IPS DF 6.9 (cell line): Measurements from ENCODE around the gene MYO5A.
"Not testable (repeated sequence)": the region's sequence is repeated elsewhere in the genome, so short reads cannot be mapped to it uniquely, and the experiment has no call there.

Source experiments
- DNase-seq: peaks from one replicate; pipeline ENCODE4 v3.0.0-alpha.2; 2013; ENCODE audit warnings: low read depth, low spot score
- H3K27ac ChIP-seq: one replicate; pipeline ENCODE4 v1.5.1; 2013; ENCODE audit warnings: low read length, control low read depth
- H3K27me3 ChIP-seq: 2 replicates; pipeline ENCODE4 v1.6.1; 2013; ENCODE audit warnings: mild to moderate bottlenecking, low read length; ENCODE audit not compliant: control insufficient read depth, insufficient read depth
- H3K36me3 ChIP-seq: 2 replicates; pipeline ENCODE4 v1.6.1; 2013; ENCODE audit warnings: low read length; ENCODE audit not compliant: control insufficient read depth, insufficient read depth
- H3K4me1 ChIP-seq: 2 replicates; pipeline ENCODE4 v1.6.1; 2013; ENCODE audit warnings: low read length; ENCODE audit not compliant: control insufficient read depth, insufficient read depth
- H3K4me3 ChIP-seq: 2 replicates; pipeline ENCODE4 v1.5.1; 2013; ENCODE audit warnings: mild to moderate bottlenecking, low read length
- H3K9me3 ChIP-seq: 2 replicates; pipeline ENCODE4 v1.6.1; 2013; ENCODE audit warnings: low read length, inconsistent platforms; ENCODE audit not compliant: control insufficient read depth, insufficient read depth
- WGBS: extraction: QIAGEN DNeasy Blood & Tissue Kit; methylation state at CpG from one replicate; pipeline ENCODE4 v1.1.7; 2013; ENCODE audit warnings: mixed read lengths, missing lambda C conversion rate; ENCODE audit not compliant: insufficient read length, insufficient coverage; 5-methylcytosine and 5-hydroxymethylcytosine counted together

Gene MYO5A

DNA sequence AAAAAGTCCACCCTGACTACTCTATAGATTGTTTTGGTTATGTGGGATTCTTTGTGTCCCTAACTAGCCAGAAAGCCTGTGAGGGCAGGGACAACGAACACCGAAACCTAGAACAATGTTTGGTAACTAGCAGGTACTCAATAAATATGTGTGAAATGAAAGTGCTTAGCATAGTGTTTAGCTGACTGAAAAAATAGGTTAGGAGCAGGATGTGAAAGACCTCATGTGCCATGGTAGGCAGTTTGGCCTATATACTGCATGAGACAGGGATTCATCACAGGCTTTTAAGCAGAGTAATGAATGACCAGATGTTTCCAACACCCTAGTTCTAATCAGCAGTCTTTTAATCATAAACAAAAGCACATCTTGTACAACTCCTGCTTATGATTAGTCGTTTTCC lies 64.2 kb downstream of the MYO5A start:
- no CpG with 5 or more reads among the region's 3 CpGs for WGBS
- no peaks in the 10 kb centered on the region for H3K9me3 ChIP-seq
- DNase-seq = no peak
- no peaks in the 10 kb centered on the region for H3K36me3 ChIP-seq
- no peak overlapping the region for H3K4me3 ChIP-seq
- no peak overlapping the region for H3K27ac ChIP-seq
- H3K4me1 ChIP-seq = peaks cover 10% of the 10 kb centered on the region
- H3K27me3 ChIP-seq = no peaks in the 10 kb centered on the region

DNA sequence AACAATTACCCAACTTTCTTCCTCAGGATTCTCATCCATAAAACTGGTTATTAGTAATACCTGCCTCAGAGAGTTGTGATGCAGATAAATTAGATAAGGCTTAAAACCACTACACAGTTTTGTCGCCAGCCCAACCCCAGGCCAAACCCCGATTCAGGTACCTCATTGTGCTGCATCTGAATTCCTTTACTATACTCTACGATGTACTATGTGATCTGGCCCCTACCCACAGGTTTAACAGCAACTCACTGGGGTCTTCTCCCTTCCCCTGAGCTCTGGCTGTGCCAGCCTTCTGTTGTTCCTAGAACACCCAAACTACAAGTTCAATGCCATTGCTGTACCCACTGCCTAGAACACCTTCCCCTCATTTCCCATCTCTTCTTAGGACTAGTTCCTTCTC lies 64.6 kb downstream of the MYO5A start:
- Histone ChIP-seq H3K27me3 (no peaks in the 10 kb centered on the region), H3K27ac (no peak overlapping the region), H3K36me3 (no peaks in the 10 kb centered on the region), H3K4me1 (peaks cover 10% of the 10 kb centered on the region), H3K4me3 (no peak overlapping the region), H3K9me3 (no peaks in the 10 kb centered on the region)
- WGBS = no CpG with 5 or more reads among the region's 3 CpGs
- DNase-seq = no peak

DNA sequence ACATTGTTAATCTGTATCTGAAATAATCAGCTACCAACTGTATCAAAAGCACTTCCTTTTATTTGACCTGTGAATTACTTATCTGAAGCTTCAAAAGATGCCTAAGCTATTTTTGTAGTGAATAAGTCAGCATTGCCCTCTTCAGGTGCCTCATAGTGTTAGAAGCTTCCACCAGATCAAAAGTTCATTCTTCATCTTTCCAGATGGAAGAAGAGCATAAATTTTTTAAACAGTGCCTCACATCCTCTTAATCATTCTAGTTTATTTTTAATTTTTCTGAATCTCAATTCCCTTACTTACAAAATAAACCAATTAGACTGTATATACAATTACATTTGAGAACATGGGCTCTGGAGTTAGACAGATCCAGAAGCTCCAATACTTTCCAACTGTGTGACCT lies 65.0 kb downstream of the MYO5A start:
- no peak overlapping the region for H3K27ac ChIP-seq
- no peaks in the 10 kb centered on the region for H3K27me3 ChIP-seq
- DNase-seq = no peak
- H3K4me1 ChIP-seq = peaks cover 10% of the 10 kb centered on the region
- no peaks in the 10 kb centered on the region for H3K36me3 ChIP-seq
- no peak overlapping the region for H3K4me3 ChIP-seq
- H3K9me3 ChIP-seq = no peaks in the 10 kb centered on the region

DNA sequence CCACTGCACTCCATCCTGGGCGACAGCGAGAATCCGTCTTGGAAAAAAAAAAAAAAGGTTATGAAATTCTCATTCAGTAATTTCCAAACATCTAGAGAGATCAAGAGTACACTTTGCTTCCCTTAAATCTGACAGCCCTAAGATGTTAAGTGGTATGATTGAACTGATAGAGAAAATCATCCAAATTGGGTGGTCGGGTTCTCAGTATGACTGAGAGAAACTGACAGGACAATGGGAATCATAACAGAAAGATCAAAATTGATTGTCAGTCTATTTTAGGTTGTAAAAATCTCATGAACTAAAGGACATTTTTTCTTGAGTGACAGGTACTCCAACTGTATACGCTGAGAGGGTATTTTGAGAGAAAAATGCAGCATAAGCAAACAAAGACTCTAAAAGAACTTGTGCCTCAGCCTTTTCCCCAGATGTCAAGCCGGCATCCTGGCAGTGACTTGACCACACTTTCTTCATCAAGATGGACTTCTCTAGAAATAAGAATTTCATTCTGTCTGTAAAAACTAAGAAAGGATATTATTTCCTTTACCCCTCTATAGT lies 65.8 kb downstream of the MYO5A start:
- no peak for DNase-seq
- H3K27ac ChIP-seq = no peak overlapping the region
- no peaks in the 10 kb centered on the region for H3K27me3 ChIP-seq
- no peak overlapping the region for H3K4me3 ChIP-seq
- H3K9me3 ChIP-seq = no peaks in the 10 kb centered on the region
- WGBS = no CpG with 5 or more reads among the region's 6 CpGs
- H3K4me1 ChIP-seq = peaks cover 10% of the 10 kb centered on the region
- H3K36me3 ChIP-seq = no peaks in the 10 kb centered on the region

DNA sequence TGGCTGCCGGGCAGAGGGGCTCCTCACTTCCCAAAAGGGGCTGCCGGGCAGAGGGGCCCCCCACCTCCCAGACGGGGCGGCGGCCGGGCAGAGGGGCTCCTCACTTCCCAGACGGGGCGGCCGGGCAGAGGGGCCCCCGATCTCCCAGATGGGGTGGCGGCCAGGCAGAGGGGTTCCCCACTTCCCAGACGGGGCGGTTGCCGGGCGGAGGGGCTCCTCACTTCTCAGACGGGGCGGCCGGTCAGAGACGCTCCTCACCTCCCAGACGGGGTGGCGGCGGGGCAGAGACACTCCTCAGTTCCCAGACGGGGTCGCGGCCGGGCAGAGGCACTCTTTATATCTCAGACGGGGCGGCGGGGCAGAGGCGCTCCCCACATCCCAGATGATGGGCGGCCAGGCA lies 69.0 kb downstream of the MYO5A start:
- not testable (repeated sequence) for H3K27me3 ChIP-seq, H3K36me3 ChIP-seq, H3K4me1 ChIP-seq, H3K4me3 ChIP-seq, H3K9me3 ChIP-seq, H3K27ac ChIP-seq, DNase-seq
- no CpG with 5 or more reads among the region's 31 CpGs for WGBS

DNA sequence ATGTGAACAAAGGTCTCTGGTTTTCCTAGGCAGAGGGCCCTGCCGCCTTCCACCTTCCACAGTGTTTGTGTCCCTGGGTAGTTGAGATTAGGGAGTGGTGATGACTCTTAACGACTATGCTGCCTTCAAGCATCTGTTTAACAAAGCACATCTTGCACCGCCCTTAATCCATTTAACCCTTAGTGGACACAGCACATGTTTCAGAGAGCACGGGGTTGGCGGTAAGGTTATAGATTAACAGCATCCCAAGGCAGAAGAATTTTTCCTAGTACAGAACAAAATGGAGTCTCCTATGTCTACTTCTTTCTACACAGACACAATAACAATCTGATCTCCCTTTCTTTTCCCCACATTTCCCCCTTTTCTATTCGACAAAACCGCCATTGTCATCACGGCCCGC lies 69.4 kb downstream of the MYO5A start:
- no CpG with 5 or more reads among the region's 9 CpGs for WGBS
- H3K4me1 ChIP-seq, H3K9me3 ChIP-seq, H3K27ac ChIP-seq, DNase-seq, H3K27me3 ChIP-seq, H3K4me3 ChIP-seq, H3K36me3 ChIP-seq: not testable (repeated sequence)

DNA sequence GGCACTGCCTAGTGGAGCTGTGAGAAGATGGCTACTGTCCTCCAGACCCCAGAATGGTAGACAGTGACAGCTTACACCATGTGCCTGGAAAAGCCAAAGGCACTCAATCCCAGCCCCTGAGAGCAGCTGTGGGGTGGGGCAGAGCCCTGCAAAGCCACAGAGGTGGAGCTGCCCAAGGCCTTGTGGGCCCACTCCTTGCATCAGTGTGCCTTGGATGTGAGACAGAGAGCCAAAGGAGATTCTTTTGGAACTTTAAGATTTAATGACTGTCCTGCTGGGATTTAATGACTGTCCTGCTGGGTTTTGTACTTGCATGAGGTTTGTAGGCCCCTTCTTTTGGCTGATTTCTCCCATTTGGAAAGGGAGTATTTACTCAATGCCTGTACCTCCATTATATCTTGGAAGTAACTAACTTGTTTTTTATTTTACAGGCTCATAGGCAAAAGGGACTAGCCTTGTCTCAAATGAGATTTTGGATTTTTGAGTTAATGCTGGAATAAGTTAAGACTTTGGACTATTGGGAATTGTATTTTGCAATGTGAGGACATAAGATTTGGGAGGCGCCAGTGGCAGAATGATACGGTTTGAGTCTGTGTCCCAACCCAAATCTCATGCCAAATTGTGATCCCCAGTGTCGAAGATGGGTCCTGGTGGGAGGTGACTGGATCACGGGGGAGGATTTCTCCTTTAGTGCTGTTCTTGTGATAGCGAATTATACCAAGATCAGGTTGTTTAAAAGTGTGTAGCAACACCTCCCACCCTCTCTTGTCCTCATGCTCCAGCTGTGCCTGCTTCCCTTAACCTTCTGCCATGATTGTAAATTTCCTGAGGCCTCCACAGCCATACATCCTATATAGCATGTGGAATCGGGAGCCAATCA lies 80.4 kb downstream of the MYO5A start:
- no peak for DNase-seq
- H3K4me1 ChIP-seq = 0 out of 2 replicates have a peak, but pooled peaks cover 1% of the 10 kb centered on the region
- WGBS = no CpG with 5 or more reads among the region's 6 CpGs

DNA sequence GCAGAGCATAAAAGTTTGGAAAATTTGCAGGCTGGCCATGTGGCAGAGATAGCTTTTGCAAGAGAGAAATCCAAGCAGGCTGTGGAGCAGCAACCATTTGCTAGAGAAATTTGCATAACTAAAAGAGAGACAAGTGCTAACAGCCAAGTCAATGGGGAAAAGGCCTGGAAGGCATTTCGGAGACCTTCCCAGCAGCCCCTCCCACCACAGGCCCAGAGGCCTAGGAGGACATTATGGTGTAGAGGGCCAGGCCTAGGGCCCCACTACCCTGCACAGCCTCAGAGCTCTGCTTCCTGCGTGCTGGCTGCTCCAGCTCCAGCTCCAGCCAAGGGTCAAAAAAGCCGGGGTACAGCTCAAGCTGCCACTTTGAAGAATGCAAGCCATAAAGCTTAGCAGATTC lies 82.7 kb downstream of the MYO5A start:
- Histone ChIP-seq H3K9me3 (peaks cover 4% of the 10 kb centered on the region), H3K27me3 (no peaks in the 10 kb centered on the region), H3K4me3 (no peak overlapping the region), H3K36me3 (no peaks in the 10 kb centered on the region; the same call in 1 of the 2 replicates), H3K4me1 (0 out of 2 replicates have a peak, but pooled peaks cover 1% of the 10 kb centered on the region), H3K27ac (no peak overlapping the region)
- WGBS = no CpG with 5 or more reads among the region's 3 CpGs
- no peak for DNase-seq

More for the DNA sequence above, 80.4 kb downstream of the MYO5A start:
- Histone ChIP-seq H3K4me3 (no peak overlapping the region), H3K27me3 (no peaks in the 10 kb centered on the region), H3K27ac (no peak overlapping the region), H3K9me3 (peaks cover 4% of the 10 kb centered on the region), H3K36me3 (no peaks in the 10 kb centered on the region; the same call in 1 of the 2 replicates)

DNA sequence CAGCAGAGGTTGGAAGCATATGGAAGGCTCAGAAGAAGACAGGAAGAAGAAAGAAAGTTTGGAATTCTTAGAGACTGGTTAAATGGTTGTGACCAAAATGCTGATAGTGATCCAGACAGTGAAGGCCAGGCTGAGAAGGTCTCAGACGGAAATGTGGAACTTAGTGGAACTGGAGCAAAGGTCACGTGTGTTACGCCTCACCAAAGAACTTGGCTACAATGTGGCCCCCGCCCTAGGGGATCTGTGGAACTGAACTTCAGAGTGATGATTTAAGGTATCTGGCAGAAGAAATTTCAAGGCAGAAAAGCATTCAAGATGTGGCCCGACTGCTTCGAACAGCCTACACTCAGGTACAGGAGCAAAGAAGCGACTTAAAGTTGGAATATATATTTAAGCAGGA lies 83.1 kb downstream of the MYO5A start:
- 0 out of 2 replicates have a peak, but pooled peaks cover 1% of the 10 kb centered on the region for H3K4me1 ChIP-seq
- no peaks in the 10 kb centered on the region; the same call in 1 of the 2 replicates for H3K36me3 ChIP-seq
- no peak overlapping the region for H3K27ac ChIP-seq
- no peak for DNase-seq
- H3K4me3 ChIP-seq = no peak overlapping the region
- H3K9me3 ChIP-seq = peaks cover 4% of the 10 kb centered on the region
- no CpG with 5 or more reads among the region's 7 CpGs for WGBS
- H3K27me3 ChIP-seq = no peaks in the 10 kb centered on the region

DNA sequence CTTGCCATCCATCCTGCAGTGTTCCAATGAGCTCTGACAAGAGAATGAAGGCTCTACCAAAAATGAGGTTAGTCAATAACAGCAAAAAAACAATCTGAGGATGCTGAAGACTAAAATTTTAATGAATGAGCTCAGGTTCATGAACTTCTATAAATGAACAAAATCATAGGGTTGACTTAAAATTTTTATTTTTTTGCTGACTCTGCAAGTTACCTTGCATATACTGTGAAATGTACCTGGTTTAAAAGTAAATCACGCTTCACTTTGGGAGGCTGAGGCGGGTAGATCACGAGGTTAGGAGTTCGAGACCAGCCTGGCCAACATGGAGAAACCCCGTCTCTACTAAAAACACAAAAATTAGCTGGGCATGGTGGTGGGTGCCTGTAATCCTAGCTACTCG lies 85.5 kb downstream of the MYO5A start:
- not testable (repeated sequence) for H3K27ac ChIP-seq, DNase-seq, H3K36me3 ChIP-seq, H3K27me3 ChIP-seq, H3K4me3 ChIP-seq, H3K9me3 ChIP-seq, H3K4me1 ChIP-seq
- WGBS = no CpG with 5 or more reads among the region's 6 CpGs
